PFSK-1 (cell line): ENCODE measurements around the gene MUS81.

Source experiments
- POLR2AphosphoS5 ChIP-seq: IDR thresholded peaks from 2 replicates; pipeline ENCODE4 v1.6.1; 2012; ENCODE audit warnings: low read depth, mild to moderate bottlenecking, control low read depth, low read length, moderate library complexity
- TAF1 ChIP-seq: IDR thresholded peaks from 2 replicates; pipeline ENCODE4 v1.6.1; 2012; ENCODE audit warnings: low read length, control low read depth, borderline replicate concordance; ENCODE audit not compliant: insufficient read depth

DNA sequence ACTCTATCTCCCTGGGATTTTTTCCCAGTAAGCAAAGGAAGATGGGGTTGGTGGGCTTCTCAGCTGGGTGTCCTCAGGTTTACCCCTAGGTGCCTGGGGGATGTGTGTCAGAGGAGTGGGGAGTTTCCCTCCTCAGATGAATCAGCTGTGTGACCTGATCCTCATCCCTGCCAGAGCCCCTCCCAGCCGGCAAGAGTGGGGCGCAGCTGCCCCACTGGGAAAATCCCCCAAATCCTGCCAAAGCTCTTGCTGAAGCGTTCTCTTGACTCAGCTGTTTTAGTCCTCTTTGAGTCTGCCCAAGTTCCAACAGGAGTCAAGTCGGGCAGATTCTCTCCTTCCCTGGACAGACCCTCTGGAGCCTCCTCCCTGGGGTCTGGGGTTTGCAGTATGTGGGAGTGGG lies 52.6 kb downstream of the MUS81 start:
- TF ChIP-seq POLR2AphosphoS5, result no peak
- TF ChIP-seq TAF1, result no peak
